ENCODE results near the gene DDR1.
A peak's percentile ranks its signal among the peaks of the same experiment; 100 is the strongest.
"Not testable (repeated sequence)": the region's sequence is repeated elsewhere in the genome, so short reads cannot be mapped to it uniquely, and the experiment has no call there.

The DDR1 gene

GRCh38 chr6:30883685-30884520 is at the start of gene DDR1:
DDR1 (plus strand) TSS chr6:30884519; CDS start chr6:30888730, 4,211 bp downstream.
- peak; percentile 80 for DNase-seq (ENCODE audit: low spot score)

- no peak for DNase-seq (ENCODE audit: low spot score)
Observed at GRCh38 chr6:30834646-30835045, 49.7 kb upstream of the DDR1 start.

GRCh38 chr6:30835576-30835975 is 48.7 kb upstream of the DDR1 start:
- no peak for DNase-seq (ENCODE audit: low spot score)

- no peak for DNase-seq (ENCODE audit: low spot score)
Observed at GRCh38 chr6:30836431-30836866, 47.9 kb upstream of the DDR1 start.

- DNase-seq (ENCODE audit: low spot score) = no peak
Observed at GRCh38 chr6:30836957-30837356, 47.4 kb upstream of the DDR1 start.

GRCh38 chr6:30837432-30837831 is 46.9 kb upstream of the DDR1 start:
- no peak for DNase-seq (ENCODE audit: low spot score)

- no peak for DNase-seq (ENCODE audit: low spot score)
Observed at GRCh38 chr6:30837870-30838269, 46.4 kb upstream of the DDR1 start.

GRCh38 chr6:30839671-30840070 is 44.6 kb upstream of the DDR1 start:
- no peak for DNase-seq (ENCODE audit: low spot score)

- DNase-seq (ENCODE audit: low spot score) = no peak
Observed at GRCh38 chr6:30840084-30840934, 44.0 kb upstream of the DDR1 start.

- DNase-seq (ENCODE audit: low spot score) = no peak
Observed at GRCh38 chr6:30840935-30841643, 43.2 kb upstream of the DDR1 start.

GRCh38 chr6:30841644-30842504 is 42.4 kb upstream of the DDR1 start:
- no peak for DNase-seq (ENCODE audit: low spot score)

- DNase-seq (ENCODE audit: low spot score) = no peak
Observed at GRCh38 chr6:30842754-30843610, 41.3 kb upstream of the DDR1 start.

GRCh38 chr6:30843611-30843998 is 40.7 kb upstream of the DDR1 start:
- DNase-seq (ENCODE audit: low spot score) = no peak

GRCh38 chr6:30844118-30844535 is 40.2 kb upstream of the DDR1 start:
- peak; percentile 75 for DNase-seq (ENCODE audit: low spot score)

- DNase-seq (ENCODE audit: low spot score) = no peak
Observed at GRCh38 chr6:30845183-30845582, 39.1 kb upstream of the DDR1 start.

- DNase-seq (ENCODE audit: low spot score) = peak; percentile 26
Observed at GRCh38 chr6:30847421-30847970, 36.8 kb upstream of the DDR1 start.

- DNase-seq (ENCODE audit: low spot score) = no peak
Observed at GRCh38 chr6:30847971-30848436, 36.3 kb upstream of the DDR1 start.

- DNase-seq (ENCODE audit: low spot score) = no peak
Observed at GRCh38 chr6:30849903-30850651, 34.2 kb upstream of the DDR1 start.

- not testable (repeated sequence) for DNase-seq (ENCODE audit: low spot score)
Observed at GRCh38 chr6:30852459-30852858, 31.9 kb upstream of the DDR1 start.
